ENCODE results near the gene PRR36. TPM values are rescaled to one million over a fixed set of nuclear protein-coding genes. Genes with fewer than 3 reads are reported as not detected.

The PRR36 gene
- total RNA-seq, 2 experiments from 2014 or later = 0.06 to 0.17 TPM

DNA sequence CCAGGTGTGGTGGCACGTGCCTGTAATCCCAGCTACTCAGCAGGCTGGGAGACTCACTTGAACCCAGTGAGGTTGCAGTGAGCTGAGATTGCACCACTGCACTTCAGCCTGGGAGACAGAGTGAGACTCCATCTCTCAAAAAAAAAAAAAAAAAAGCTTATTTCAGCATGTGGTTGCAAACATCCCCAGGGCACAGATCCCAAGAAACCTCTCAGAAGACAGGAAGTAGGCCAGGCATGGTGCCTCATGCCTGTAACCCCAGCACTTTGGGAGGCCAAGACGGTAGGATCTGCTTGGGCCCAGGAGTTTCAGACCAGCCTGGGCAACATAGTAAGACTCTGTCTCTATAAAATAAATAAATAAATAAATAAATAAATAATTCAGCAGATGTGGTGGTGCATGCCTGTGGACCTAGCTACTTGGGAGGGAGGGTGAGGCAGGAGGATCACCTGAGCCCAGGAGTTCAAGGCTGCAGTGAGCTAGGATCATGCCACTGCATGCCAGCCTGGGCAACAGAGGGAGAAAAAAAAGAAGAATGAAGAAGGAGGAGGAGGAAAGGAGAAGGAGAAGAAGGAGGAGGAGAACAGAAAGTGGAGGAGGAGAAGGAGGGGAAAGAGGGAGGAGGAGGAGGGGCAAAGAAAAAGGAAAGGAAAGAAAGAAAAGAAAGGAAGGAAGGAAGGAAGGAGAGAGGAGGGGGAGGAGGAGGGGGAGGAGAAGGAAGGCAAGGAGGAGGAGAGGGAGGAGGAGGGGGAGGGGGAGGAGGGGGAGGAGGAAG is 9.8 kb upstream of the PRR36 start:
- ChIA-PET POLR2A (no interaction called here), CTCF (no interaction called here)

DNA sequence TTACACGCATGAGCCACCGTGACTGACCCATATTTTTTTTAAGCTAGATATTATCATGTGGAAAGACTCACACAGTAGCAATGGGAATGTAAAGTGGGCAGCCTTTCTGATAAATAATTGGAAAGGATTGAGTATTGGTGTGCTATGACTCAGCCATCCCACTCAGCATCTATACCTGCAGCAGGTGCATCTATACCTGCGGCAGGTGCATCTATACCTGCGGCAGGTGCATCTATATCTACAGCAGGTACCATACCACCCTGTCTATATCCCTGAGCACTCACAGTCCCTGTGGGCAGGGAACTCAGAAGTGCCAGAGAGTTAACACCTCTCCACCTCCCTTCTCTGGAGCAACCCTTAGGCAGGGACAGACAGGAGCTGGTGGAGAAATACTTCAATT is 8.9 kb upstream of the PRR36 start:
- CTCF ChIA-PET = no interaction called here
- POLR2A ChIA-PET = no interaction called here

DNA sequence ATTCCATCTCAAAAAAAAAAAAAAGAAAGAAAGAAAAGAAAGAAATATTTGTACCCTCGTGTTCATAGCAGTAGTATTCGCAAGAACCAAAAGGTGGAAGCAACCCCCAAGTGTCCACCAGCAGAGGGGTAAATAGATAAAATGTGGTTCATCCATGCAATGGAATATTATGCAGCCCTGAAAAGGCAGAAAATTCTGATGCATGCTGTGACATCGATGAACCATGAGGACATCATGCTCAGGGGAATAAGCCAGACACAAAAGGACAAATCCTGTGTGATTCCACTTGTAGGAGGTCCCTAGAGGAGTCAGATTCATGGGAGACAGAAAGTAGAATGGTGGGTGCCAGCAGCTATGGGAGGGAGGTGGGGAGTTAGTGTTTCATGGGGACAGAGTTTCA is 7.7 kb upstream of the PRR36 start:
- ChIA-PET POLR2A (no interaction called here), CTCF (no interaction called here)

DNA sequence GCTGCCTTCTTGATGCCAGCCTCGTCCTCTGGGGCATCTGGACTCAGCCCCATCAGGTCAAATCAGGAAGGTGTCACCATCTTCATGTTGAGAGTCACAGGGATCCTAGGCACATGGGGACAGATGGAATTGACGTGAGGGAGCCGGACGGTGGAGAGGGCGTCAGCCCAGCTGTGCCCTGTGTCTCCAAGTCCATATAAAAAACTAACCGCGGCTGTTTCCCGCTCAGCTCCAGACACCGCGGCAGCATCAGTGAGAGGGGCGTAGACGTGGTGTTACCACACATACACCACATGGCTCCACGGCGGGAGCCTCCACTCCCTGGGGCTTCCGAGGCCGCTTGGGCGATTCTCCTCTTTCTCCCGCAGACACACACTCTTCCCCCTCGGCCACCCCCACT is 5.6 kb upstream of the PRR36 start:
- POLR2A ChIA-PET = no interaction called here

DNA sequence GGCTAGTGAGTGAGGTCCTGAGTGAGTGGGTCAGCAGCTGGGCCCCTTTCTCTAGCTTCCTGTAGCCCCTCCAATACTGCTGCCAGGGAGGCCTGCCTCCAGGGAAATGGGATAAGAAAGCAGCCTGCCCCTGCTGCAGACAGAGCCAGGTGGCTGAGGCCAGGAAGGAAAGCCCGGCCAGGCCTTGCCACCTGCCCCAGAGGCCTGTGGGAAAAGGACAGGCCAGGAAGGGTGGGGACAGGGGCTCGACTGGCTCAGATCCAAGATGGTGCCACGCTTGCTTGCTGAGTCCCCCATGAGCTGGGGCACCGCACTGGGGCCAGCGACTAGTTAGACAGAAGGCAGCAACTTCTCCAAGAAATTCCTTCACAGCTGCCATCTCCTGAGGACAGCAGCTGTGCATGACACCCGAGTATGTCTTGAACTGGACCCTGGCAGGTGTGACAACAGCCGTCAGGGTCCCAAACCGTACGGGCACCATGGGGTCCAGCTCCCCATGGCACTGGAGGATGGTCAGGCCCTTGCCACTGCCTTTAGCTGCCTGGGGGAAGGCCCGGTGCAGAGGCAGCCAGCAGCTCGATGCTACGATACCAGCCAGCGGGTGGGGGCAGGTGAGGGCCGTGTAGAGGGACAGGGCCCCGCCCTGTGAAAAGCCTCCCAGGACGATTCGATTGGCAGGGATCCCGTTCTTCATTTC is 5.1 kb upstream of the PRR36 start:
- CTCF ChIA-PET = interaction anchor here (0.6 to 1.2 kb wide), 2 partner anchors 10 to 327 kb away, joined by 3 read pairs; no protein-coding TSS in a partner anchor
- POLR2A ChIA-PET = interaction anchor here (0.5 kb wide), 1 partner anchor 28 kb away, joined by 3 read pairs; no protein-coding TSS in a partner anchor

More for the DNA sequence above, 5.6 kb upstream of the PRR36 start:
- CTCF ChIA-PET = interaction anchor here (0.6 kb wide), 1 partner anchor 327 kb away, joined by 3 read pairs; no protein-coding TSS in a partner anchor

DNA sequence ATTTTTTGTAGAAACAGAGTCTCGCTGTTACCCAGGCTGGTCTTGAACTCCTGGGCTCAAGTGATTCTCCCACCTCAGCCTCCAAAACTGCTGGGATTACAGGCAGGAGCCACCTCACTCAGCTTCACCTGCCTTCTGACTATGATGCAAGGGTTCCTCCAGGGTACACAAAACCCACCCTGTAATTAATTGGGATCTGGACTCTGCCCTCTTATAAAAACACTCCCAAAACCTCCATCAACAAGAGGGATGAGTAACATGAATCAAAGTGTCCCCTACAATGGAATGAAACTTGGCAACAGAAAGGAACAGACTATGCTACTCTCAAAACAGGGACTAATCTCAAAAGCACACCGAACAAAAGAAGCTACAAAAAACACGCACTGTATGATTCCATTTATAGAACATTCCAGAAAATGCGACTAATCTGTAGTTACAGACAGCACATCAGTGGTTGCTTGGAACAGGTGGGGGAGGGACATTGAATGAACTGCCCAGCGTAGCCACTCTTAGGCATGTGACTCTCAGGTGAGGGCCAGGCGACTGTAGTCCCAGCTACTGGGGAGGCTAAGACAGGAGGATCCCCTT is 3.2 kb upstream of the PRR36 start:
- POLR2A ChIA-PET = no interaction called here
- CTCF ChIA-PET = no interaction called here

DNA sequence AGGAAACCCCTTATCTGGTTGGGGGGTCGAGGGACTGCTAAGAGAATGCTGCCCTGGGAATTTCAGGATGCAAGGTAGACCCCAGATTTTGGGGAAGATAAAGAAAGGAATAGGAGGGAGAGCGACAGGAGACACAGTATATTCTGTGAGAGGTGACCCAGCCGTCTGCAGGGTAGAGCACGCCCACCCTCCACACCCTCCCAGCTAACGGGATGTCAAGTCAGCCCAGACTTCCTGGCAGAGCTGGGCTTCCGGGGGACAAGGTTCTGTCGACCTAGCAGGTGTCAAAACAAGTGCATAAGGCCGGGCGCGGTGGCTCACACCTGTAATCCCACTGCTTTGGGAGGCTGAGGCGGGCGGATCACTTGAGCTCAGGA is 695 bp upstream of the PRR36 start:
- CTCF ChIA-PET = no interaction called here
- POLR2A ChIA-PET = interaction anchor here (1.1 kb wide), 1 partner anchor 13 kb away, joined by 4 read pairs; no protein-coding TSS in a partner anchor

DNA sequence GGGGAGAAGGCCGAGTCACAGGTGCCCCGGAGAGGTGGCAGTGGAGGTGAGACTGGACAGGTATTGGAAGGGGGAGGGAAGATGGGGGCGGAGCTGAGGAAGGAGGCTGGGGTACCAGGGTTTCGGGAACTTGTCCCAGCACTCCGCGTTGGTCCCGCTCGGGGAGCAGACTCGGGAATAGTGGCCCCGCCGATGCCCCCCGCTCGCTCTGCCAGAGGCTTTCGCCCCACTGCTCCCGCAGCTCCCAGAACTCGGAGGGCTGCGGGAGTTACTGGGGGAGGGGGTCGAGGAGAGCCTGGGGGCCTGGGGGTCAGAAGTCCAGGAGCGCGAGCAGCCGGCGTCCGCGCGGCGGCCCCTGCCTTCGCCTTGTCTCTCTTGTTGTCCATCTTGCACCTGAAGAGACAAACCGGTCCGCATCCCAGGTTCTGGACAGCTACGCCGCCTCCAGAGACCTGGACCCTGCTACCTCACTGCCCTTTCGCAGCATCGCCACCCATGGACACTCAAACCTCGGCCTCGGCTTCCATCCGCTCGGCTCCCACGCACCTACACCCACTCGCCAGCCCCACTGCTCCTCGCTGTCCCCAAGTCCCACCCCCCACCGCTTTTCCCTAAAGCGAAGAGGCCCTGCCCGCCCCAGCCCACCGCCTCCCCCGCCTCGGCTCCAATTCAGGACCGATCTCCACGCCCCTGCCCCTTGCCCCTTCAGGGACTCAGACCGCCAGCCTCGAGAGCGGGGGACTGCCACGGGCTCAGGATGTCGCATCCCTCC is 700 bp downstream of the PRR36 start:
- POLR2A ChIA-PET = no interaction called here
- CTCF ChIA-PET = interaction anchor here (0.8 kb wide), 1 partner anchor 15 kb away, joined by 3 read pairs; no protein-coding TSS in a partner anchor

DNA sequence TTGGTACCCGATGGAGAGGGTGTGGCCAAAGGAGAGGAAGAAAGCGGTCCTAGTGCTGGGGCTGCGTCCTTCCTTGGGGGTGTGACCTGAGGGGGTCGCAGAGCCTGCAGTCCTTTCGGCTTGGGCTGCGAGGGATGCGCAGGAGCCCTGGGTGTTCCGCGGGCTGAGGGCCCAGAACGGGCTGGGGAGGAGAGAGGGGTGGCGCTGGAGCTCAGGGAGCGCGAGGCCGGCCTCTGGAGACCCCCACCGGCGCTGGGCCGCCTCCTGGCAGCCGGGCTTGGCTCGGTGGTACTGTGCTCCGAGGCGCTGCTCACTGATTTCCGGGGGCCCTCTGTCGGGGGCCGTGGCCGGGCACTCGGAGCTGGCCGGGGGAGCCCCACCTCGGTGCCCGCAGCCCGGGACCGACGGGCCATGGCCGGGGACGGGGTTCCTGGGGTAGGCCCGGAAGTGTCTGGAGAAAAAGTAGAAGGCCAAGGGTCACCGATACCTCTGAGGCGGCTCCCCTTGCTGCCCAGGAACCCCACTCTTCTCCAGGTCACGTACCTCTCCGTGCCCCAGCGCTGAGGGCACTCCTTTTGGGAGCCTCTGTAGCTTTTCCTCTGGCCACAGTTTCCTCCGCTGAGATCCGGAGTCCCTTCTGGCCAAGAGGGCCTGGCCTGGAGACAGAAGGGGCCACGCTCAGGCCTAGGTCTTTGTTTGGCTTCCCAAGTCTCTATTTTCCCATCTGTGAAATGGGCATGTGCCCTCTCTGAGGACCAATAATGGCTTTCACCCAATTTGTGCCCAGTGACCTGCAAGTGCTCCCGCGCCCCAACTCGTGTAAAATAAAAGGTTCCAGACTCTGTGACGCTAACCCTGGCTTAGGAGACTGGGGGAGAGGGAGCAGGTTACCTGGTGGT is 1.6 kb downstream of the PRR36 start:
- ChIA-PET CTCF (interaction anchor here (0.8 kb wide), 1 partner anchor 14 kb away, joined by 3 read pairs; no protein-coding TSS in a partner anchor), POLR2A (interaction anchor here (0.6 kb wide), 1 partner anchor 134 kb away, joined by 4 read pairs; no protein-coding TSS in a partner anchor)

DNA sequence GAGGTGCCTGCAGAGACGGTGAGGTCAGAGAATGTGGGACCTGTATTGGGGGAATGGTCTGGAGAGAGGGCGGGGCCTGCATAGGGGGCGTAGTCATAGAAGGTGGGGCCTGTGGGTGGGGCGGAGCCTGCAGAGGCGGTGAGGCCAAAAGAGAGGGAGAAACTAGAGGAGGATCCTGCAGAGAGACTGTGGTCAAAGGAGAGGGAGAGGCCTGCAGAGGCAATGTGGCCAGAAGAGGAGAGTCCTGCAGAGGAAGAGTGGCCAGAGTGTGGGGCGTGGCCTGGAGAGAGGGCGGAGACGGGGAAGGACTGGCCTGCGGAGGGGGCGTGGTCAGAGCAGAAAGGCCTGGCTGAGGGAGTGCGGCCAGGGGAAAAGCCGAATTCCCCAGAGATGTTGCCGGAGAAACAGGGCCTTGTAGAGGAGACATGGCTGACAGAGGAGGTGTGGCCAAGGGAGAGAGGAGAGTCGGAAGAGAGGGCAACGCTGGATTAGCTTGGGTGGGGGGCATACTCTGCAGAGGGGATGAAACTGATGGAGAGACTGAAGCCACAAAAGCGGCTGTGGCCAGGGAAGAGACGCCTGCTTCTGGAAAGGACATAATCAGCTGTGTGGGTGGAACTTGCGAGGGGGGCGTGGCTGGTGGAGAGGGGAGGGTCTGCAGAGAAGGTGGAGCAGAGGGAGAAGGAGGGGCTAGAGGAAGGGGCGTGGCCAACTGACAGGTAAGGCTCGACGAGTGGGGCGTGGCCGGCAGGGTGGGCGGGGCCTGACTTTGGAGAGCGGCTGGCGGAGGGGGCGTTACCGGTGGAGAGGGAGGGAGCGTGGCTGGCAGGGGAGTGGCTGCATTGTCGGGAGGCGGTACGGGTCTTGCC is 2.5 kb downstream of the PRR36 start:
- POLR2A ChIA-PET = interaction anchor here (0.6 kb wide), 1 partner anchor 55 kb away, joined by 3 read pairs; no protein-coding TSS in a partner anchor
- CTCF ChIA-PET = no interaction called here

DNA sequence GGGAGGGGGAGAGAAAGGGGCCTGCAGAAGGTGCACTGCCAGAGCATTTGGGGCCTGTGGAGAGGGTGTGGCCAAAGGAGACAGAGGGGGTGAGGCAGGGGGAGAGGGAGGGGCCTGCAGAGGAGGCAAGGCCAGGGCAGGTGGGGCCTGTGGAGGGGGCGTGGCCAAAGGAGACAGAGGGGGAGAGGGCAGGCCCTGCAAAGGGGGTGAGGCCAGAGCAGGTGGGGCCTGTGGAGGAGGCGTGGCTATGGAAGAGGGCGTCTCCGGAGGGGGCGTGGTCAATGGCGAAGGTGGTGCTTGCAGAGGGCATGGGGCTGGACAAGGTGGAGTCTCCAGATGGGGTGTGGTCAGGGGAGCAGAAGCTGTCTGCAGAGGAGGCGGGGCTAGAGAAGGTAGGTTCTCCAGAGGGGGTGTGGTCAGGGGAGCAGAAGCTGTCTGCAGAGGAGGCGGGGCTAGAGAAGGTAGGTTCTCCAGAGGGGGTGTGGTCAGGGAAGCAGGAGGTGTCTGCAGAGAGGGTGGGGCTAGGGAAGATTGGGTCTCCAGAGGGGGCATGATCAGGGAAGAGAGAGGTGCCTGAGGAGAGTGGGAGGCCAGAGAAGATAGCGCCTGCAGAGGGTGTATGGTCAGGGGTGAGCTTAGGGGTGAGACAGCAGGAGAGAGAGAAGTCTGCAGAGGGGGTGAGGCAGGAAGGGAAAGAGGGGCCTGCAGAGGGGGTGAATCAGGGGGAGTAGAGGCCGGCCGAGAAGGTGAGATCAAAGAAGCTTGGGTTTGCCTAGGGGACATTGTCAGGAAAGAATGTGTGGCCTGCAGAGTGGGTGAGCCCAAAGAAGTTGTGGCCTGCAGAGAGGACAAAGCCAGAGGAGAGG is 3.4 kb downstream of the PRR36 start:
- CTCF ChIA-PET = no interaction called here

DNA sequence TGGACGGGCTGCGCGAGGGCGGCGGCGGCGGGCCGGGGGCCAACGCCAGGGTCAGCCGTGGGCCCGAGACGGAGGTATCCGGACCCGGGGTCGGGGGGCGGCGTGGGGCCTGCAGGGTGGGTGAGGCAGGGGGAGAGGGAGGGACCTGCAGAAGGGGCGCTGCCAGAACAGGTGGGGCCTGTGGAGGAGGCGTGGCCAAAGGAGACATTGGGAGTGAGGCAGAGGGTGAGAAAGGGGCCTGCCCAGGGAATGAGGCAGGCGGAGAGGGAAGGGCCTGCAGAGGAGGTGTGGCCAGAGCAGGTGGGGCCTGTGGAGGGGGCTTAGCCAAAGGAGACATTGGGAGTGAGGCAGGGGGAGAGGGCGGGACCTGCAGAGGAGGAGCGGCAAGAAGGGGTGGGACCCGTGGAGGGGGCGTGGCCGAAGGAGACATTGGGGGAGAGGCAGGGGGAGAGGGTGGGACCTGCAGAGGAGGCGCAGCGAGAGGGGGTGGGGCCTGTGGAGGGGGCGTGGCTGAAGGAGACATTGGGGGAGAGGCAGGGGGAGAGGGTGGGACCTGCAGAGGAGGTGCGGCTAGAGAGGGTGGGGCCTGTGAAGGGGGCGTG is 4.2 kb downstream of the PRR36 start:
- POLR2A ChIA-PET = interaction anchor here (0.9 to 1.5 kb wide), 3 partner anchors 39 to 73 kb away, joined by 3 to 6 read pairs (median 5); partner anchors contain the start of genes SNAPC2 and TIMM44
- CTCF ChIA-PET = interaction anchor here (0.7 to 2.2 kb wide), 16 partner anchors 9 to 265 kb away, joined by 3 to 16 read pairs (median 4); partner anchors contain the start of genes LRRC8E, MAP2K7 and SNAPC2

More for the DNA sequence above, 3.4 kb downstream of the PRR36 start:
- POLR2A ChIA-PET = interaction anchor here (0.6 kb wide), 1 partner anchor 56 kb away, joined by 3 read pairs; no protein-coding TSS in a partner anchor

DNA sequence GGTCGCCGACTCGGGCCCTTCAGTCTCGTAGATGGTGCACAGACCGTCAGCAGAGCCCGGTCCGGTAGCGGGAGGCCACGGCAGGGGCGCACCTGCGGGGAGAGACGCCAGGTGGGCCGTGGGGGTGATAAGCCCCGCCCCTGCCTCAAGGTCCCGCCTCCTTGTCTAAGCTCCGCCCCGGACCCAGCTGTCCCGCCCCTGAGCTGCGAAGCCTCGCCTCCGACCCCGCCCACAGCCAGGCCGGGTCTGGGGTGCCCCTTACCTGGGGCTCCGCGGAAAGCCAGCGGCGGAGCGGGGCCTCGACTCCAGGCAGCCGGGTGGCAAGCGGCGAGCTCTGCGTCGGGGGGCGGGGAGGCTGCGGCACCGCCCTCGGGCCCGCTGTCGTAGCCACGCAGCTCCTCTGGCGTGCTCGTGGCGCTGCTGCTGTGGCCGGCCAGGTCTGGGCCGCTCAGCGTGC is 4.7 kb downstream of the PRR36 start:
- ChIA-PET POLR2A (interaction anchor here (0.9 to 1.5 kb wide), 3 partner anchors 39 to 74 kb away, joined by 3 to 6 read pairs (median 5); partner anchors contain the start of genes SNAPC2 and TIMM44), CTCF (interaction anchor here (0.5 to 2.2 kb wide), 19 partner anchors 9 to 264 kb away, joined by 3 to 16 read pairs (median 3); partner anchors contain the start of genes LRRC8E, MAP2K7, SNAPC2 and TIMM44)

DNA sequence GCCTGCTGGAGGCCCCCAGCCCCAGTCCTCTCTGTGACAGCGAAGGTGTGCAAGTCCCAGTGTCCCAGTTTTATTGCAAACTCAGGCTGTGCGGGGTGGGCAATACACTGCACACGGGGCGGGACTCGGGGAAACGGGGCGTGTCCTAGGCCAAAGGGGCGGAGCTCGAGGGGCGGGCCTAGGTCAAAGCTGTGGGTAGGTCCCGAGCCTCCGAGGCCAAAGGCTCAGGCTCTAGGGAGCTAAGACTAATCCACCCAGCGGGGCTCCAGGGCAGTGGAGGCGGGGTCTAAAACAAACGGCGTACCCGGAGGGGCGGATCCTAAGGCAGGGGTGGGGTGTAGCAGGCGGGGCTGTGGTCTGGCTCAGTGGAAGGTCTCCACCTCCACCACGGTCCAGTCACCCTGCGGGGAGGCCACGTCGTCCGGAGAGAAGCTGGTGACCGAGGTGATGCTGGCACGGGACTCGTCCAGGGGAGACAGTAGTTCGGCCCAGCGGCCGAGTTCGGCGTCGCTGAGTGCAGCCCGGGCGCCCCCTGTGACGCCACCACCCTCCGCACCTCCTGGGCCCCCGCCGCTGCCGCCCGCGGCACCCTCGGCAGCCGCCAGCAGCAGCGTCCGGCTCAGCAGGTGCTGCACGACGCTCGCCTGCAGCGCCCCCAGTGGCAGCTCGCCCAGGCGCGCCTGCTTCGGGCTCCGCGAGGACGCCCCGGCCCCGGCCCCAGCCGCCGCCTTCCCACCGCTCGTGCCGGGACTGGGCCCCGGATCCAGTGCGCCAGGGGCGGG is 5.3 kb downstream of the PRR36 start:
- POLR2A ChIA-PET = interaction anchor here (0.6 to 1.5 kb wide), 5 partner anchors 38 to 90 kb away, joined by 3 to 6 read pairs (median 5); partner anchors contain the start of genes SNAPC2, TGFBR3L and TIMM44
- CTCF ChIA-PET = interaction anchor here (0.5 to 2.2 kb wide), 18 partner anchors 10 to 263 kb away, joined by 3 to 16 read pairs (median 3); partner anchors contain the start of genes LRRC8E, MAP2K7, TIMM44 and TRAPPC5

DNA sequence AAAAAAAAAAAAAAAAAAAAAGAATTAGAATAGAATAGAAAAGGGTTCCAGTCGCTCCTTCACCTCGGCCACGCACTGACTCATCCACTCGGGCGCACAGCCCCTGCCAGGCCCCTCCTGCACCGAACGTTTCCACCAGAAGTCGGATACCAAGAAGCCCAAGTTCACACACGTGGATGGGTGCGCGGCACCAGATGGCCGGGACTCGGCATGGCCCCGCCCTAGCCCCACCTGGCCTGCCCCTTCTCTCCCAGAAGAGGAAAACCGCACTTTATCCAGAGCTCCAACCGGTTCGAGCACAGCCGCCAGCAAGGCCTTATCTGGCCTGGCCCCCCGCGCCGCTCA is 5.9 kb downstream of the PRR36 start:
- CTCF ChIA-PET = interaction anchor here (0.9 to 2.2 kb wide), 5 partner anchors 11 to 76 kb away, joined by 3 to 16 read pairs (median 11); partner anchors contain the start of gene MAP2K7
- POLR2A ChIA-PET = interaction anchor here (0.6 to 1.5 kb wide), 3 partner anchors 46 to 89 kb away, joined by 4 to 6 read pairs (median 5); partner anchors contain the start of genes TGFBR3L and TIMM44

Measured in activated CD8-positive, alpha-beta memory T cell treated with anti-CD3 and anti-CD28 coated beads for 36 hours (primary cell).